GM12878 (cell line): Measurements from ENCODE around the gene MSX1. TPM values are rescaled to one million over a fixed set of nuclear protein-coding genes. Genes with fewer than 3 reads are reported as not detected.

Experiments used
- ATAC-seq: fragments of 200-7000 bp; cut with Tn5 transposase; 3 replicates; pipeline ENCODE4 v1.9.1; 2020; ENCODE audit warnings: mild to moderate bottlenecking, moderate library complexity
- BruUV-seq: library from RNA; stranded (reverse); fragments of 400-500 nt; replicated peaks from 2 replicates; lab custom pipeline; 2021; lab: Mats Ljungman, UMichigan
- CTCF ChIA-PET: fragments of 300-600 bp; sonication (Branson Sonifier 250); formaldehyde crosslinking; extraction: SDS; loops from one replicate; lab custom pipeline; 2021; ENCODE audit warnings: inconsistent platforms; lab: Yijun Ruan, JAX
- POLR2A ChIA-PET: fragments of 350-600 bp; formaldehyde crosslinking; extraction: SDS; loops from one replicate; lab custom pipeline; 2021; ENCODE audit warnings: inconsistent platforms; lab: Charles Lee
- RAD21 ChIA-PET: fragments of 300-600 bp; sonication (Branson Sonifier 250); formaldehyde crosslinking; loops from one replicate; lab custom pipeline; 2023; ENCODE audit warnings: antibody characterized with exemption; ENCODE audit not compliant: unreplicated experiment; lab: Charles Lee
- SMC1A ChIA-PET: fragments of 300-600 bp; sonication (Branson Sonifier 250); formaldehyde crosslinking; loops from one replicate; lab custom pipeline; 2023; ENCODE audit not compliant: unreplicated experiment, uncharacterized antibody; lab: Charles Lee
- DNase-seq: peaks from one replicate; pipeline ENCODE4 v3.0.0-alpha.2; 2011; ENCODE audit warnings: low read depth, low spot score
- FAIRE-seq: peaks from 3 replicates; lab custom pipeline; 2011; peaks lifted over from hg19 to GRCh38; lab: Jason Lieb, UNC
- H2AFZ ChIP-seq: 2 replicates; pipeline ENCODE4 v1.6.0; 2011; ENCODE audit warnings: low read depth, low read length, control low read depth; ENCODE audit not compliant: control insufficient read depth
- H3K27ac ChIP-seq: 2 replicates; pipeline ENCODE4 v1.5.1; 2011; ENCODE audit warnings: control low read depth; ENCODE audit not compliant: control insufficient read depth, insufficient read depth
- H3K27me3 ChIP-seq, 2 experiments: replicated peaks in 1 of 2; 2 replicates each; pipeline versions ENCODE4 v1.6.0 to v1.6.1; 2011; ENCODE audit warnings: low read length in 1 of 2; ENCODE audit not compliant: control insufficient read depth in 2 of 2, insufficient read depth in 2 of 2
- H3K36me3 ChIP-seq, 2 experiments: 2 replicates each; pipeline ENCODE4 v1.5.1; 2011; ENCODE audit warnings: low read length in 1 of 2; ENCODE audit not compliant: control insufficient read depth in 2 of 2, insufficient read depth in 2 of 2
- H3K4me1 ChIP-seq: 2 replicates; pipeline ENCODE4 v1.6.1; 2011; ENCODE audit warnings: mild to moderate bottlenecking, low read length, moderate library complexity, mixed read lengths; ENCODE audit not compliant: control insufficient read depth, insufficient read depth
- H3K4me2 ChIP-seq: 2 replicates; pipeline ENCODE4 v1.6.0; 2011; ENCODE audit warnings: control low read depth; ENCODE audit not compliant: control insufficient read depth, insufficient read depth
- H3K4me3 ChIP-seq: fragments of 200-600 bp; sonication (generic); 2 replicates; pipeline ENCODE4 v1.5.1; 2016
- H3K79me2 ChIP-seq: 2 replicates; pipeline ENCODE4 v1.6.0; 2011; ENCODE audit warnings: low read length; ENCODE audit not compliant: control insufficient read depth, insufficient read depth
- H3K9ac ChIP-seq: 2 replicates; pipeline ENCODE4 v1.8.0; 2011; ENCODE audit warnings: low read length, control low read depth, mixed read lengths; ENCODE audit not compliant: control insufficient read depth, insufficient read depth
- H3K9me3 ChIP-seq: replicated peaks from 3 replicates; pipeline ENCODE4 v1.5.1; 2011; ENCODE audit warnings: mild to moderate bottlenecking, low read length; ENCODE audit not compliant: control insufficient read depth, insufficient read depth
- H4K20me1 ChIP-seq: 2 replicates; pipeline ENCODE4 v1.6.0; 2011; ENCODE audit not compliant: control insufficient read depth, insufficient read depth
- ASH2L ChIP-seq: fragments of 300-600, 200-600 bp; sonication (generic); IDR thresholded peaks from 2 replicates; pipeline ENCODE4 v1.6.1; 2017; ENCODE audit warnings: low read depth, mild to moderate bottlenecking, borderline replicate concordance
- ELK1 ChIP-seq: IDR thresholded peaks from 2 replicates; pipeline ENCODE4 v1.6.1; 2012; ENCODE audit warnings: low read depth, low read length, improper control_type of control experiment
- IRF3 ChIP-seq: fragments of 450-650 bp; IDR thresholded peaks from 2 replicates; pipeline ENCODE4 v1.6.1; 2014; ENCODE audit warnings: mild to moderate bottlenecking
- NKRF ChIP-seq: fragments of 450-650 bp; conservative IDR thresholded peaks from 2 replicates; pipeline ENCODE4 v1.6.1; 2017; ENCODE audit warnings: mild to moderate bottlenecking, moderate library complexity
- SPI1 ChIP-seq: IDR thresholded peaks from 2 replicates; pipeline ENCODE4 v1.6.1; 2011; ENCODE audit warnings: low read depth, mild to moderate bottlenecking, low read length, moderate library complexity, borderline replicate concordance; ENCODE audit not compliant: insufficient read depth
- SREBF1 ChIP-seq: IDR thresholded peaks from 2 replicates; pipeline ENCODE4 v1.6.1; 2012; ENCODE audit warnings: mild to moderate bottlenecking, low read length
- ZBTB4 ChIP-seq: fragments of 450-650 bp; formaldehyde crosslinking; IDR thresholded peaks from 2 replicates; pipeline ENCODE4 v1.4.0; 2022; ENCODE audit warnings: mild to moderate bottlenecking, moderate library complexity
- ZNF207 ChIP-seq: fragments of 450-650 bp; IDR thresholded peaks from 2 replicates; pipeline ENCODE4 v1.6.1; 2014; ENCODE audit warnings: antibody characterized with exemption, mild to moderate bottlenecking, borderline replicate concordance
- WGBS: methylation state at CpG from one replicate; pipeline ENCODE4 v1.1.6; 2016; ENCODE audit warnings: low lambda C conversion rate; ENCODE audit not compliant: insufficient replicate concordance, insufficient coverage; ENCODE audit errors: missing lambda C conversion rate; 5-methylcytosine and 5-hydroxymethylcytosine counted together
- in situ Hi-C: fragments of 300-500 bp; cut with MboI; formaldehyde crosslinking; loops from 9 replicates; pipeline ENCODE4 v1.14.3; 2018; ENCODE audit warnings: mixed read lengths
- intact Hi-C: fragments of 100-400 bp; cut with micrococcal nuclease; formaldehyde crosslinking; loops from one replicate; pipeline ENCODE4 v1.14.2; 2022; ENCODE audit not compliant: unreplicated experiment
- polyA plus RNA-seq, 11 experiments: library from polyadenylated mRNA; depleted of rRNA in 4 of 11; unstranded in 6 of 11; stranded (reverse) in 5 of 11; fragments of >200 nt; fragmentation: Nextera tagmentation in 4 of 11; fragmentation: Illumina TruSeq in 1 of 11; extraction: Ambion mirVana in 4 of 11; extraction: Trizol in 1 of 11; gene quantifications; 1 replicate in 1 of 11; 2 replicates in 10 of 11; pipeline versions ENCODE4 v1.2.1 to v1.2.3, GENCODE V29; 2011 to 2016; ENCODE audit warnings: inconsistent platforms in 2 of 11, missing spikeins in 2 of 11, low read depth in 1 of 11
- total RNA-seq, 4 experiments: library from RNA; depleted of rRNA in 3 of 4; stranded (reverse); fragments of >200 nt in 3 of 4; fragmentation: Illumina TruSeq in 1 of 4; extraction: Trizol in 1 of 4; gene quantifications; 2 replicates each; pipeline versions ENCODE4 v1.2.1 to v1.2.3, GENCODE V29; 2013 to 2021
- TF ChIP-seq, protein P1 (sequence below): IDR thresholded peaks from 2 replicates; pipeline ENCODE4 v1.6.1; 2012; ENCODE audit warnings: low read length, inconsistent platforms

The MSX1 gene
- total and polyA plus RNA-seq, 10 of the 15 experiments (the other 5 are each of a cell fraction or from before 2014, with no cell fraction given) = 0.04 to 0.56 (median 0.15) TPM; not detected in 2

DNA sequence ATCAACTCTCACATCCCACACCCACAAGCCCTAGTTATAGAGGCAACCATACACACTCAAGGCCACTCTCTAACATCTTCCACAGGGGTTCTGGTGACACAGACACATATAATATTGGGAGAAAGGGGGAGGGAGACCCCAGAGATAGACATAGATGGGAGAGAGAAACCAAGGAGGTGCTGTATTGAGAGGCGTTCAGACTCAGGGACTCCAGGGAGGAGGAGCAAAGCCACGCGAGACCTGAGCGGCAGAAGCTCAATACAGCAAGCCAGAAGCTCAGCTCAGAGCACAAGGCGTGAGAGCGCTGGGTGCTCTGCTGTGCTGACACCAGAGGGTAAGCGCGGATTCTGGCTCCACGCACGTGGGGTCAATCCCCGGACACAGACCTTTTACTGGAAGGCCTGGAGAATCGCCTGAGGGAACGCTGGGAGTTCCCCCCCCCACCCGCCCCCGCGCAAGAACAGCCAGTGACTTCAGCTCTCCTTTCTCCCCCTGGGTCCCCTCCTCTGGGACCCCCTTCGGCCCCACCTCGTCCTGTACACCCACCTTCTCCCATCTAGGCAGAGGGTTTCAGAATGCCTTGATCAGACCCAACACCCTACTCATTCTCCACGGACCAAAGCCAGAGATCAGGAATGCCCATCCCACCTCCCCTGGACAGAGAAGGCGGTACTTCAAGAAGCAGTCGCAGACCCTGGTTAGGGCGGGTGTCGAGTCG lies 8.7 kb downstream of the MSX1 start:
- no peaks in the 10 kb centered on the region for H3K4me1 ChIP-seq
- ATAC-seq (no peak), FAIRE-seq (no peak), DNase-seq (no peak)
- no peaks in the 10 kb centered on the region; the same call in 1 of the 2 replicates for H4K20me1 ChIP-seq
- no peaks in the 10 kb centered on the region for H3K36me3 ChIP-seq
- H3K27me3 ChIP-seq = peaks cover 23 to 48% of the 10 kb centered on the region in 2 experiments
- in situ Hi-C loops = no loop called here
- ChIA-PET CTCF (interaction anchor here (0.8 kb wide), 1 partner anchor 175 kb away, joined by 3 read pairs; no protein-coding TSS in a partner anchor), RAD21 (no interaction called here), SMC1A (no interaction called here)
- peaks cover 2% of the 10 kb centered on the region; the same call in 2 of the 3 replicates for H3K9me3 ChIP-seq
- intact Hi-C loops = no loop called here
- no peak overlapping the region for H3K27ac ChIP-seq
- no peak overlapping the region for H3K4me2 ChIP-seq
- no peak overlapping the region for H3K9ac ChIP-seq
- WGBS = 45% methylated on average over 19 of the region's 24 CpGs
- no peaks in the 10 kb centered on the region for H3K79me2 ChIP-seq
- H3K4me3 ChIP-seq = no peak overlapping the region
- no TSS peak for BruUV-seq
- H2AFZ ChIP-seq = no peak overlapping the region
- TF ChIP-seq ASH2L = no peak
- TF ChIP-seq ELK1 = no peak
- TF ChIP-seq NKRF = no peak
- no peak for TF ChIP-seq ZBTB4
- no peak for TF ChIP-seq SPI1
- no peak for TF ChIP-seq SREBF1
- TF ChIP-seq ZNF207 = no peak
- TF ChIP-seq IRF3 = no peak
- TF ChIP-seq, protein P1, sequence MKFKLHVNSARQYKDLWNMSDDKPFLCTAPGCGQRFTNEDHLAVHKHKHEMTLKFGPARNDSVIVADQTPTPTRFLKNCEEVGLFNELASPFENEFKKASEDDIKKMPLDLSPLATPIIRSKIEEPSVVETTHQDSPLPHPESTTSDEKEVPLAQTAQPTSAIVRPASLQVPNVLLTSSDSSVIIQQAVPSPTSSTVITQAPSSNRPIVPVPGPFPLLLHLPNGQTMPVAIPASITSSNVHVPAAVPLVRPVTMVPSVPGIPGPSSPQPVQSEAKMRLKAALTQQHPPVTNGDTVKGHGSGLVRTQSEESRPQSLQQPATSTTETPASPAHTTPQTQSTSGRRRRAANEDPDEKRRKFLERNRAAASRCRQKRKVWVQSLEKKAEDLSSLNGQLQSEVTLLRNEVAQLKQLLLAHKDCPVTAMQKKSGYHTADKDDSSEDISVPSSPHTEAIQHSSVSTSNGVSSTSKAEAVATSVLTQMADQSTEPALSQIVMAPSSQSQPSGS = no peak
- TF ChIP-seq, all 136 proteins: peak for 0
- POLR2A ChIA-PET = no interaction called here
